HG02885 (cell line): ENCODE results near the gene GCM1.

ENCODE experiments used
- ATAC-seq: cut with Tn5 transposase; IDR thresholded peaks from one replicate; pipeline ENCODE4 v1.9.1; 2021; ENCODE audit warnings: mild to moderate bottlenecking; ENCODE audit not compliant: unreplicated experiment, poor library complexity

GCM1 gene

DNA sequence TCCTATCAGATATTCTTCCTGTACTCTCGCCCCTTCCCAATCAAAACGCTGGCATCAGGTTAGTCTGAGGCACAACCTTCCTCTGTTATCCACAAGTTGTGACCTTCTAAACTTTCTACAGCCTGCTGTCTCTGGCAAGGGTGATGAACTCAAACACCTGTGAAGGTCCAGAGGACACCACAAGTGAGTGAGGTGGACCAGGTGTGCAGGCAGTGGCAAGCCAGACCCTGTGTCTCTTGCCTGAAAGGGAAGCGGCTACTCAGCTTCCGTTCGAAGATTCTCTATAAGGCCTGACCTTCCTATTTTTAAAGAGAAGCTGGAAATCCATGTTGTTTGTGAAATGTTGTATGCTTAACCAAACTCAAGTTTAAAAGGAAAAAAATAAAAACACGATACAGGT lies 36.8 kb downstream of the GCM1 start:
- ATAC-seq = no peak

DNA sequence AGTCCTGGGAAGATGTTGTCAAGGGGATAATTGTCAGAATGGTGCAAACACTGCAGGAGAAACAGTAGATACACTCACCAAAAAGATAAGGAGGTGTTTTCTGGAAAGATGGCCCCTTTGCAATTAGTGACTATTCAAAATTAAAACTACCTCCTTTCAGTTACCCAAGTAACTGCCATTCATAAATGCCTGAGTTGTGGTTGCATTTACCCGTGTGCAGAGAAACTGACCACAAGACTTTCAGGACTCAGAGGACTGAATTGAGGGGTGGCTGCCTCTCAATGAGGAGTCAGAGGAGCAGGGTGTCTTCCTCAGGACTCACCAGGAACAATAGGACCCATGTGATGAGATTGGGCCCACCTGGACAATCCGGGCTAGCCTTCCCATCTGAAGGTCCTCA lies 39.0 kb downstream of the GCM1 start:
- ATAC-seq = peak; percentile 86

DNA sequence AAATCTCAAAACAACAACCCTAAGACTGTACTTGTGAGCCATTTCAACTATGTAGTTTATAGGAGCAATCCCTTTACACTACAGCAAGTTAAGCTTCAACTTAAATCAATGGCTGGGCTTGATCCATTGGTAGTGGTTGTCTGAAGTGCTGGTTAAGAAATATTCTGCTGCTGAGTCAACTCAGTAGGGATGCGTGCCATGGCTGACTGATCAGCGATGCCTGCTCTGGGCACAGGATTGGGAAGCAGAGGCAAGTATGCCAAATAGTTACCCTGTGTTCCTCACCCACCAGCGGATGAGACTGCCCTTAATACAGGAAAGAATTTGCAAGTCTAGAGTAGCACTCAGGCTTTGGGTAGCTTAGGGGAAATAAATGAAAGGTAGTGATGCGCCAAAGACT lies 41.5 kb downstream of the GCM1 start:
- ATAC-seq = no peak

DNA sequence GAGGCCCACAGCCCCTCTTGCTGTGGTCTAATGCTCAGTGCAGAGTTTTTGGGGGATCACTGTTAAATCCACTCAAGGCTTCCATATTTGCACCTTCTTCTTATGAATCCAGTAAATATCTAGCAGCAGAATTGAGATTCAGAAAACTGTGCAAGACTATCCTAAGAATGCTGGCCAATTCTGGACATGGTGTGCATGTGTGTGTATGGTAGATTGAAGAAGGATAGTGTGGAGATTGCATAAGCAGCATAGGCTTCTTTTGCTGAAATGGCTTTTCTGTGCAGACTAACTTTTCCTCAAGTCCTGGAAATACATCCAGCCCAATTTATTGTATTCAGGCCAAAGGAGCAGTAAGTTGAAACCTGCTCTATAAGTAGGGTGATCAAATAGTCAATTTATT lies 43.7 kb downstream of the GCM1 start:
- ATAC-seq = no peak

DNA sequence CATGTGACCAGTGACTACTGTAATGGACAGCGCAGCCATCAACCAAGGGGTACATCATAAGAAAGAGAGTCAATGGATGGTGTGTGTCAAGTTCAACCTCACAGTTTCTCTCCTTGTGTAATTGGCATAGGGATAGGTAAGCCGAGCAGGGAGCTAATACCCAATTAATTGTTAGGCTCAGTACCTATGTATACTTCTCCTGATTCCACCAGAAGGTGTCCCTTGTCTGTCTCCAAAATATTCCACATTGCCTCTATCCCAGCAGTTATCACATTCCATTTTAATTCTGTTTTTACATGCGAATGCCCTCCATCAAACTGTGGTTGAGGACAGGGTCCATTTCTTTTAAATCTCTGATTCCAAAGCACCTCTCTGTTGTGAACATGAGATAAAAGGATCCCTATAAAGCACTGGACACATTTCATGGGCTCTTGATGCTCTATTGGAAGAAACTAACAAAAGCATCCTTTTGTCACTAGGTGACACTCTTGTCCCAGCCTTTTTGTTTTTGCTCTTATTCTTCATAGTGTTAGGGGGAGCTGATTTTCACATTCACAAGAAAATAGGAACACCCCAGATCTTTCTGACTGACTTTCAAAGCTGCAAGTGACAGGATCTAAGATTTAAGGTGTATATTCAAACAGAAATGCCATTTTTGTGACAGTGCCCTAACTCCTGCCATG lies 44.5 kb downstream of the GCM1 start:
- no peak for ATAC-seq

DNA sequence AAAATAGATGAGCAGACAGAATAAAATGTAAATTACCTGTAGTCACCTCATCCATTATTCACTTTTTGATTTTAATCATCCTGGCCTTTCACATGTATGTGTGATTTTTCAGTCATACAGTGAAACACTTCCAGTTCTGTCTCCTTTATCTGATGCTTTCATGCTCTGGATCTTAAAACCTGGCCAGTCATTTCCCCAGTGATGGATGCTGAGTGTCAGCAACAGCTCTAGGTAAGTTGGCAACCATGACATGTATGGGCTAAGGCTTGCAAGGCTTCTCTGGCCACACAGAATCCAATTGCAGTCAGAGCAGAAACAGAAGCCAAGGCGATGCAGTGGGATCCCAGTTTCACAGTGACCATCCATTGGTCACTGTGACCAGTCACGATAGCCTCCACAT lies 47.6 kb downstream of the GCM1 start:
- no peak for ATAC-seq

DNA sequence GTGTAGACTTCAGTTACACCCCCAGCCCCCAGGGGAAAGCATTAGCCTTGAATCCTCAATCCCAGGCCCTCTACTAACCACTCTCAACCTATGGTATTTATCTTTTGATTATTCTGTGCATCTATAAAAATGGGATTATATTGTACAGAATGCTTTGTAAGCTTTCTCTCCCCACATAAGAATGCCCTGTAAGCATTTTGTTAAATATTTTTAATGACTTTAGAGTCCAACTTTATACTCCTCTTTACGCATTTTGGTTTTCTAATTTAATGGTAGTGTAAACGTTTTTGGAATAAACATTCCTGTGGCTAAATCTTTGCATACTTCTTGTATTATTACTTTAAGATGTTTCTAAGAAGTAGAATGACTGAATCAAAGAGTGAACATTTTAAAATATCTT lies 48.1 kb downstream of the GCM1 start:
- no peak for ATAC-seq

DNA sequence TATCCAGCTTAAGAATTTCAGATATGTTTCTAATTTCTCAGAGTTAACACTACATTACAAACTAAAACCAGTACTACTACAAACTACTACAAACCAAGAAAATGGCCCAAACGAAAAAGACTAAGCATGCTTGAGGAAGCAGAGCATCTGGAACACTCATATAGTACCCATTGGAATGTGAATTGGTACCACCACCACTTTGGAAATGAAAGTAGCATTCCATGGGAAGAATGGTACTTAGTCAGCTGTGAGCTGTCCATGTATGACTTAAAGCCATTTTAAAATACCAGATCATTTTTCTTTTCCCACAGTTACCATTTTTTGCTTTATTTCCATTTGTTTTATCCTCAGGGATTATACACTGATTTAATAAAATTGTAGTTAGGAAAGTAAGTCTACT lies 52.9 kb downstream of the GCM1 start:
- ATAC-seq = peak; percentile 15

DNA sequence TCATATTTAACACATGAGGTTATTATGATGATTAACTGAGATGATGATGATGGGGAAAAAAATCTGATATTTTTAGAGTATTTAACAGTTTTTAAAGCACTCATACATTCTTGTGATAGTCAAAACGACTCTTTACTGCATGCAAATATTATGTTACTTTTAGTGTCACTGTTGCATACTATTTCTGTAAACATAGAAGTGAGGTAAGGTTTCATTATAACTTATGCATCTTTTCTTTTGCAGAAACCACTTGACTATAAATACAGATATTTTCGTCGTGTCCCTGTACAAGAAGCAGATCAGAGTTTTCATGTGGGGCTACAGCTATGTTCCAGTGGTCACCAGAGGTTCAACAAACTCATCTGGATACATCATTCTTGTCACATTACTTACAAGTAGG lies 53.4 kb downstream of the GCM1 start:
- peak; percentile 81 for ATAC-seq

DNA sequence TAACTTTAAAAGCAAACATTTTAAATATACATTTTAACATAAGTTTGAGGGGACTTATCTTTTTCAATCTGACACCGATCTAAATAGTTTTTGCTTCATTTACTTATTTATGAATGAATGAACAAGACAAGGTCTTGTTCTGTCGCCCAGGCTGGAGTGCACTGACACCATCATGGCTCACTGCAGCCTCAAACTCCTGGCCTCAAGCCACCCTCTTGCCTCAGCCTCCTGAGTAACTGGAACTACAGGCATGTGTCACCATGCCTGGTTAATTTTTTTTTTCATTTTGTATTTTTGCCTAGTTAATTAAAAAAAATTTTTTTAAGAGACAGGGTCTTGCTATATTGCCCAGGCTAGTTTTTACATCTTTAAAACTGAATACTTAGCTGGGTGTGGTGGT lies 58.1 kb downstream of the GCM1 start:
- ATAC-seq = no peak

DNA sequence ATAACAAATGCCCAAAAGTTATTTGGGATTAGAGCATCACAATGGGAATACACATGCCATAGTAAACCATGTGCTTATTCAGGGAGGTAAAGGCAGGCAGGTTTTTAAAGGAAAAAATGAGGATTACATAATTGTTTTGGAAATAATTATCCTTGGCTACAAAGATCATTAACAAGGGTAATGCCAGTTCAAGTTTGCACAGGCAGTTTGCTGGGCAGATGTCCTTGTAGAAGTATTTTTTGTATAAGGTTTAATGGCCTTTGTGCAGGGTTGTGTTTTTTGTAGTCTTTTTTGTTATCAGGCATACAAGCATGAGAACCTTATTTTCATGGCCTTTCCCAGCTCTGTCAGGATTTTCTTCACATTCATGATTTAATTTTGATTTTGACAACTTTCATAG lies 58.7 kb downstream of the GCM1 start:
- no peak for ATAC-seq

DNA sequence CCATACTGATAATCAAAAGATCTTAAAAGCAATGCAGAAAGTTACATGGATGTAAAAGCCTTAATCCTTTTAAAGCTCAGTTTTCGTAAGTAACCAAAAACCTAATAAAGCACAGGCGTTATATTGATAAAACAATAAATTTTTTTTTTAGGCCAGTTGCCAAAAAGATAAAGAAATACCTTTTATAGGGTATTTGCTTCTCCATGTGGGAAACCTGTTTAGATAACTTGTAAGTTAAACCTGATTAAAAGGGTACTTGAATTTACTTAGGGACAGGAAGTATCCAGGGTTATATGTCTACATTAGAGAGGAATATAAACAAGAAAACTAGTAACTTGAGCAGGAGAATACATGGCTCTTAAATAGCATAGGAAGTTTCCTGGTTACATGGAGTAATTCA lies 62.3 kb downstream of the GCM1 start:
- ATAC-seq = no peak

DNA sequence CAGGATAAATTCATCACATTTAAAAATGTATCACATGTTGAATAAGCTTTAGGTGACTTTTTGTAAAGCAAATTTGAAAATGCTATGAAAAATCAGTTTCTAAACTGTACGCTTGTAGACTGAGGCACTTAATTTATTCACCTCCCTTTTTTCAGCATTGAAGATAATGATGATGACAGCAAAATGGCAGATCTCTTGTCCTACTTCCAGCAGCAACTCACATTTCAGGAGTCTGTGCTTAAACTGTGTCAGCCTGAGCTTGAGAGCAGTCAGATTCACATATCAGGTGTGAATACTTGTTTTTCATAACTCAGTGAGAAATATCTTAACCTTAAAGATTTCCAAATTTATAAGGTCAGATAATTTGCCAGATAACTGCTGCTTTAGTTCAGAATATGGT lies 67.8 kb downstream of the GCM1 start:
- no peak for ATAC-seq
